HL-60 (cell line): ENCODE data around the gene PRKCD.

Source experiments
- DNase-seq, 2 experiments: peaks; one replicate each; pipeline ENCODE4 v3.0.0-alpha.2; 2010 to 2020; ENCODE audit warnings: low read depth in 1 of 2, low spot score in 1 of 2
- H3K27ac ChIP-seq: fragments of 250-450 bp; sonication (Bioruptor Pico); replicated peaks from 2 replicates; pipeline ENCODE4 v1.5.1; 2020; ENCODE audit warnings: mild to moderate bottlenecking, moderate library complexity
- H3K27me3 ChIP-seq: fragments of 250-450 bp; sonication (Bioruptor Pico); 2 replicates; pipeline ENCODE4 v1.5.1; 2021; ENCODE audit warnings: mild to moderate bottlenecking, moderate library complexity; ENCODE audit not compliant: insufficient read depth, poor library complexity, severe bottlenecking
- H3K4me3 ChIP-seq: replicated peaks from 2 replicates; pipeline ENCODE4 v1.5.1; 2011; ENCODE audit warnings: mild to moderate bottlenecking, control low read depth, low read length; ENCODE audit not compliant: insufficient read depth
- GABPA ChIP-seq: IDR thresholded peaks from 2 replicates; pipeline ENCODE4 v1.6.1; 2012; ENCODE audit warnings: low read depth
- POLR2AphosphoS5 ChIP-seq: IDR thresholded peaks from 2 replicates; pipeline ENCODE4 v1.6.1; 2012; ENCODE audit warnings: low read depth
- SPI1 ChIP-seq: IDR thresholded peaks from 2 replicates; pipeline ENCODE4 v1.6.1; 2012; ENCODE audit warnings: low read depth, mild to moderate bottlenecking, borderline replicate concordance
- TF ChIP-seq, protein P1 (sequence below): IDR thresholded peaks from 2 replicates; pipeline ENCODE4 v1.6.1; 2012; ENCODE audit warnings: low read depth; ENCODE audit not compliant: insufficient replicate concordance
- TF ChIP-seq, protein P2 (sequence below): IDR thresholded peaks from one replicate; pipeline ENCODE4 v1.5.1; 2011; ENCODE audit warnings: low read length, control low read depth, inconsistent platforms; ENCODE audit not compliant: insufficient read depth

Gene PRKCD

DNA sequence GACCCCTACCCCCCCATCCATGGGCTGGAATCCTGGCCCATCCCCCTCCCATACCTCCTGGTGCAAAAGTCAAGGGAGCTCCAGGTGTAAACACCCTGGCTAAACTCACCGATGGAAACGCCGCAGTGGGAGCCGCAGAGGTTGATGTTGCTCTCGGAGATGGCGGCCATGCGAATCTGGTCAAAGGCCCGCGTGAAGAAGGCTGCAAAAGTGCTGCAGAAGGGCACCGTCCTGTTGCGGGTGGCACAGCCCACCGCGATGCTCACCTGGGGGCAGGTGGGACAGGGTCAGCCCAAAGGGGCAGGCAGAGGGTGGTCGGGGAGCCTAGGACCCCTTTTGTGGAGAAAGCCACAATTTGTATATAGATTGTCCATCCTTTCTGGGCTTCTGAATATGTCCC is 68.2 kb downstream of the PRKCD start:
- TF ChIP-seq POLR2AphosphoS5 (no peak), GABPA (no peak), SPI1 (no peak)
- TF ChIP-seq, protein P1, sequence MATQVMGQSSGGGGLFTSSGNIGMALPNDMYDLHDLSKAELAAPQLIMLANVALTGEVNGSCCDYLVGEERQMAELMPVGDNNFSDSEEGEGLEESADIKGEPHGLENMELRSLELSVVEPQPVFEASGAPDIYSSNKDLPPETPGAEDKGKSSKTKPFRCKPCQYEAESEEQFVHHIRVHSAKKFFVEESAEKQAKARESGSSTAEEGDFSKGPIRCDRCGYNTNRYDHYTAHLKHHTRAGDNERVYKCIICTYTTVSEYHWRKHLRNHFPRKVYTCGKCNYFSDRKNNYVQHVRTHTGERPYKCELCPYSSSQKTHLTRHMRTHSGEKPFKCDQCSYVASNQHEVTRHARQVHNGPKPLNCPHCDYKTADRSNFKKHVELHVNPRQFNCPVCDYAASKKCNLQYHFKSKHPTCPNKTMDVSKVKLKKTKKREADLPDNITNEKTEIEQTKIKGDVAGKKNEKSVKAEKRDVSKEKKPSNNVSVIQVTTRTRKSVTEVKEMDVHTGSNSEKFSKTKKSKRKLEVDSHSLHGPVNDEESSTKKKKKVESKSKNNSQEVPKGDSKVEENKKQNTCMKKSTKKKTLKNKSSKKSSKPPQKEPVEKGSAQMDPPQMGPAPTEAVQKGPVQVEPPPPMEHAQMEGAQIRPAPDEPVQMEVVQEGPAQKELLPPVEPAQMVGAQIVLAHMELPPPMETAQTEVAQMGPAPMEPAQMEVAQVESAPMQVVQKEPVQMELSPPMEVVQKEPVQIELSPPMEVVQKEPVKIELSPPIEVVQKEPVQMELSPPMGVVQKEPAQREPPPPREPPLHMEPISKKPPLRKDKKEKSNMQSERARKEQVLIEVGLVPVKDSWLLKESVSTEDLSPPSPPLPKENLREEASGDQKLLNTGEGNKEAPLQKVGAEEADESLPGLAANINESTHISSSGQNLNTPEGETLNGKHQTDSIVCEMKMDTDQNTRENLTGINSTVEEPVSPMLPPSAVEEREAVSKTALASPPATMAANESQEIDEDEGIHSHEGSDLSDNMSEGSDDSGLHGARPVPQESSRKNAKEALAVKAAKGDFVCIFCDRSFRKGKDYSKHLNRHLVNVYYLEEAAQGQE, result no peak
- TF ChIP-seq, protein P2, sequence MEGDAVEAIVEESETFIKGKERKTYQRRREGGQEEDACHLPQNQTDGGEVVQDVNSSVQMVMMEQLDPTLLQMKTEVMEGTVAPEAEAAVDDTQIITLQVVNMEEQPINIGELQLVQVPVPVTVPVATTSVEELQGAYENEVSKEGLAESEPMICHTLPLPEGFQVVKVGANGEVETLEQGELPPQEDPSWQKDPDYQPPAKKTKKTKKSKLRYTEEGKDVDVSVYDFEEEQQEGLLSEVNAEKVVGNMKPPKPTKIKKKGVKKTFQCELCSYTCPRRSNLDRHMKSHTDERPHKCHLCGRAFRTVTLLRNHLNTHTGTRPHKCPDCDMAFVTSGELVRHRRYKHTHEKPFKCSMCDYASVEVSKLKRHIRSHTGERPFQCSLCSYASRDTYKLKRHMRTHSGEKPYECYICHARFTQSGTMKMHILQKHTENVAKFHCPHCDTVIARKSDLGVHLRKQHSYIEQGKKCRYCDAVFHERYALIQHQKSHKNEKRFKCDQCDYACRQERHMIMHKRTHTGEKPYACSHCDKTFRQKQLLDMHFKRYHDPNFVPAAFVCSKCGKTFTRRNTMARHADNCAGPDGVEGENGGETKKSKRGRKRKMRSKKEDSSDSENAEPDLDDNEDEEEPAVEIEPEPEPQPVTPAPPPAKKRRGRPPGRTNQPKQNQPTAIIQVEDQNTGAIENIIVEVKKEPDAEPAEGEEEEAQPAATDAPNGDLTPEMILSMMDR, result no peak
- DNase-seq, result no peak
- H3K4me3 ChIP-seq, result no peak overlapping the region
- H3K27me3 ChIP-seq, result no peaks in the 10 kb centered on the region
- no peak overlapping the region for H3K27ac ChIP-seq

DNA sequence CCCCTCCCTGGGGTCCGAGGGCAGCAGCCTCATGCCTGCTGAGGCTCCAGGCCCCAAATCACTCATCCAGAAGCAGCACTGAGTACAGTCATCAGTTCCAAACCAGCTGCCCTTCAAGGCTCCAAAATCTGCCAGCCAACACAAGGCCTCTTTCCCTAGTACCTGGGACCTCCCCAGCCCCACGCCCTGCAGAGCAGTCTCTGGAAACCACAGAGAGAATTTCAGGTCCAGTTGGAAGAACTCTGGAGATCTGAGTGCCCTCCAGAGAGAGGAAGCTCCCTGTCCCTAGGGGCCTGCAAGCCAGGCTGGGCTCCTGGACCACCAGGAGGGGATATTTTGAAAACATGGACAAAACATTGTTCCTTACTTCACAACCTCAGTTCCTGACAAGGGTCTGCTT is 68.6 kb downstream of the PRKCD start:
- Histone ChIP-seq H3K27me3 (no peaks in the 10 kb centered on the region), H3K27ac (no peak overlapping the region), H3K4me3 (no peak overlapping the region)
- DNase-seq, result no peak
- no peak for TF ChIP-seq POLR2AphosphoS5
- TF ChIP-seq, protein P2, result no peak

DNA sequence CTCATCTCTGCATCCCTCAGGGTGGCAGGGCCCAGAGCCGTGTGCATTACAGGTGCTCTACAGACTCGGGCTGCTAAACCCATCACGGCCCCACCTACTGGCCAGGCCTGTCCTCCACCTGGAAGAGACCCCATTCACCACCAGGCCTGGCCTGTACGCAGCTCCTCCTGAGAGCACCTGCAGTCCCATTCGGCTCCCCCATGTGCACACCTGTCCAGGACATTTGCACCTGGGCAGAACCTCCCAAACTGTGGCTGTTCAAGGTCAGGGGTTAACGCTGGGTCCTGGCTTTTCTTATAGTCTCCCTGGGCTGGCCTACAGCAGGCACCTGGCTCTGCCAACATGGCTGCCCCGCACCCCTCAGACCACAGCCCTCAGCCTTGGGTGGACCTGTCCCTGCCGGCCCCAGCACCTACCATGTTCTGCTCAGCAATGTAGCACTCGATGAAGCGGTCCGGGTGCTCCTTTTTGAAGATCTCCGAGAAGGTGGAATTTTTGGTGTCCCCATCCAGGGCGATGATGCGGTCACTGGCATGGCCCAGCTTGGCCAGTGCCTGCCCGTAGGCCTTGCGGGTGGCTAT is 69.1 kb downstream of the PRKCD start:
- Histone ChIP-seq H3K27ac (no peak overlapping the region), H3K4me3 (no peak overlapping the region), H3K27me3 (no peaks in the 10 kb centered on the region)
- no peak for DNase-seq
- TF ChIP-seq GABPA (no peak), POLR2AphosphoS5 (no peak; the same call in 1 of the 2 replicates), SPI1 (no peak)
- TF ChIP-seq, protein P2, result no peak
- TF ChIP-seq, protein P1, result no peak

DNA sequence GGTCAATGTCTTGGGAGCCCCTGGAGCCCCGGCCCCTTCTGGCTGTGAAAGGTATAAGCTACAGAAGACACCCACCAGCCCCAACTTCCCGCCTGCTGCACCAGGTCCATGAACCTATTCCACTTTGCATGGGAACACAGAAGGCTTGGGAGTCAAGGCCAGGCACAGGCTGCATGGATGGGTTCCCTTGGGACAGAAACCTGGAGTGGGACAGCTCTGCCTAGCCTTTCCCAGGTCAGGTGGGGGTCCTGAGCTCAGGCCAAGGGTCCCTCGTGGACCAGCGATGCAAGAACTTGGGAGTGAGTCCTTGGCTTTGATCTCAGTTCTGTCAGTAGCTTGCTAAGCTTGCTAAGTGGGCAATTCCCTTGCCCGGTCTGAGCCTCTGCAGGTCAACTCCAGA is 69.8 kb downstream of the PRKCD start:
- no peak for DNase-seq
- TF ChIP-seq SPI1 (no peak), GABPA (no peak), POLR2AphosphoS5 (no peak)
- TF ChIP-seq, protein P2, result no peak
- TF ChIP-seq, protein P1, result no peak

More for the DNA sequence above, 69.8 kb downstream of the PRKCD start:
- no peak overlapping the region for H3K4me3 ChIP-seq
- H3K27me3 ChIP-seq, result no peaks in the 10 kb centered on the region
- H3K27ac ChIP-seq, result no peak overlapping the region
